Measurements from ENCODE around the gene GIPR. TPM values are rescaled to one million over a fixed set of nuclear protein-coding genes. Genes with fewer than 3 reads are reported as not detected.

Gene GIPR
- total RNA-seq, 1 donor from 2014 or later: not detected

- no peak overlapping the region for H2AFZ ChIP-seq (replicated peaks)
- H3K9ac ChIP-seq: no peak overlapping the region
Observed at GRCh38 chr19:45645068-45645630, 22.9 kb upstream of the GIPR start.

GRCh38 chr19:45645631-45646344 is 22.2 kb upstream of the GIPR start:
- Histone ChIP-seq H3K27ac (no peak overlapping the region), H2AFZ (replicated peaks) (peak overlapping the region; percentile 1)
- H3K27ac Mint-ChIP-seq: peak overlapping the region; percentile 76

More at GRCh38 chr19:45645068-45645630, 22.9 kb upstream of the GIPR start:
- H3K4me1 Mint-ChIP-seq: peaks cover 41% of the 10 kb centered on the region
- peak overlapping the region; percentile 88 for H3K4me3 Mint-ChIP-seq
- H3K4me2 ChIP-seq: peak overlapping the region; percentile 67
- peak overlapping the region; percentile 42 for H3K4me3 ChIP-seq
- DNase-seq (ENCODE audit: low spot score): no peak
- TF ChIP-seq CTCF (IDR thresholded peaks at IDR 0.05) (no peak), EZH2phosphoT487 (IDR thresholded peaks at IDR 0.05) (no peak), EZH2 (IDR thresholded peaks at IDR 0.05) (no peak)
- H3F3A ChIP-seq (ENCODE audit: low read depth): peaks cover 46% of the 10 kb centered on the region
- no peaks in the 10 kb centered on the region for H3K36me3 ChIP-seq
- no peaks in the 10 kb centered on the region for H3K79me2 ChIP-seq (ENCODE audit: low read depth)
- H3K27me3 Mint-ChIP-seq (ENCODE audit: insufficient read depth, low read depth): peaks cover 18% of the 10 kb centered on the region
- H3K27ac Mint-ChIP-seq: no peak overlapping the region
- H3K27ac ChIP-seq: no peak overlapping the region
- peaks cover 5% of the 10 kb centered on the region for H3K4me1 ChIP-seq
- H4K20me1 ChIP-seq (ENCODE audit: low read depth): peaks cover 4% of the 10 kb centered on the region
- H3K9me3 Mint-ChIP-seq: peaks cover 2% of the 10 kb centered on the region
- peaks cover 23% of the 10 kb centered on the region for H3K27me3 ChIP-seq
- H3K9me3 ChIP-seq (ENCODE audit: low read depth): no peaks in the 10 kb centered on the region
- H3K36me3 Mint-ChIP-seq: no peaks in the 10 kb centered on the region

GRCh38 chr19:45646345-45646698 is 21.7 kb upstream of the GIPR start:
- peak overlapping the region; percentile 87 for H3K4me3 Mint-ChIP-seq
- Histone ChIP-seq H3F3A (ENCODE audit: low read depth) (peaks cover 34% of the 10 kb centered on the region), H3K4me3 (no peak overlapping the region), H3K9me3 (ENCODE audit: low read depth) (no peaks in the 10 kb centered on the region), H3K4me2 (peak overlapping the region; percentile 67), H3K36me3 (no peaks in the 10 kb centered on the region), H3K79me2 (ENCODE audit: low read depth) (no peaks in the 10 kb centered on the region), H3K27me3 (peaks cover 23% of the 10 kb centered on the region), H3K9ac (no peak overlapping the region), H3K27ac (no peak overlapping the region), H3K4me1 (peaks cover 5% of the 10 kb centered on the region), H2AFZ (replicated peaks) (peak overlapping the region; percentile 1), H4K20me1 (ENCODE audit: low read depth) (peaks cover 4% of the 10 kb centered on the region)
- H3K27me3 Mint-ChIP-seq (ENCODE audit: insufficient read depth, low read depth): peaks cover 14% of the 10 kb centered on the region
- peaks cover 34% of the 10 kb centered on the region for H3K4me1 Mint-ChIP-seq
- H3K27ac Mint-ChIP-seq: peak overlapping the region; percentile 76
- peaks cover 2% of the 10 kb centered on the region for H3K9me3 Mint-ChIP-seq
- no peak for TF ChIP-seq EZH2phosphoT487 (IDR thresholded peaks at IDR 0.05)
- TF ChIP-seq CTCF (IDR thresholded peaks at IDR 0.05): no peak
- TF ChIP-seq EZH2 (IDR thresholded peaks at IDR 0.05): no peak
- DNase-seq (ENCODE audit: low spot score): no peak
- no peaks in the 10 kb centered on the region for H3K36me3 Mint-ChIP-seq

More at GRCh38 chr19:45645631-45646344, 22.2 kb upstream of the GIPR start:
- Histone ChIP-seq H3K79me2 (ENCODE audit: low read depth) (no peaks in the 10 kb centered on the region), H3K9ac (no peak overlapping the region), H3K27me3 (peaks cover 23% of the 10 kb centered on the region), H4K20me1 (ENCODE audit: low read depth) (peaks cover 4% of the 10 kb centered on the region), H3K9me3 (ENCODE audit: low read depth) (no peaks in the 10 kb centered on the region), H3K4me3 (peak overlapping the region; percentile 42), H3K4me1 (peaks cover 5% of the 10 kb centered on the region), H3K36me3 (no peaks in the 10 kb centered on the region), H3K4me2 (peak overlapping the region; percentile 67), H3F3A (ENCODE audit: low read depth) (peaks cover 40% of the 10 kb centered on the region)
- peak; percentile 91 for DNase-seq (ENCODE audit: low spot score)
- no peaks in the 10 kb centered on the region for H3K36me3 Mint-ChIP-seq
- H3K9me3 Mint-ChIP-seq: peaks cover 2% of the 10 kb centered on the region
- TF ChIP-seq EZH2 (IDR thresholded peaks at IDR 0.05): no peak
- TF ChIP-seq CTCF (IDR thresholded peaks at IDR 0.05): no peak
- TF ChIP-seq EZH2phosphoT487 (IDR thresholded peaks at IDR 0.05): no peak
- H3K4me1 Mint-ChIP-seq: peaks cover 39% of the 10 kb centered on the region
- peaks cover 20% of the 10 kb centered on the region for H3K27me3 Mint-ChIP-seq (ENCODE audit: insufficient read depth, low read depth)
- H3K4me3 Mint-ChIP-seq: peak overlapping the region; percentile 87
